ENCODE measurements around the gene IL6R. TPM values are rescaled to one million over a fixed set of nuclear protein-coding genes. Genes with fewer than 3 reads are reported as not detected.
"Not testable (repeated sequence)": the region's sequence is repeated elsewhere in the genome, so short reads cannot be mapped to it uniquely, and the experiment has no call there.

Gene IL6R
- total RNA-seq, 1 donor from 2014 or later = 6.7 TPM

DNA sequence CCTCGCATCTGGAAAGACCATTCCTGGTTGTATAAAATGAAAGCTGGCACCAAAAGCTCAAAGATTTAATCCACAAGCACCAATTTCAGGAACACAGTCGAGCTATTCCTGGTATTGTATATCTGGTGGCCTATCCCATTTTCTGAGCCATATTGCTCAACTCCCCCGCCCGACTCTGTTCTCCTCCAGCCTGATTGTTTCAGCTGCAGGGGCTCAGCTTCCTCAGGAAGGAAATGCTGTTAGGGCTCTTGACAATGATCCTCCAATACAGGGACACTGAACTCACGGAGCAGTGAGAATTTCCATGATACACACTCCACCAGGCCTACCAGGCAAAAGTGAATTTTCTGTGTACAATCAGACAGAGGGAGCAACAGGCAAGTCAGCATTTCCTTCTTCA lies 80.0 kb downstream of the IL6R start:
- TF ChIP-seq, protein P1, sequence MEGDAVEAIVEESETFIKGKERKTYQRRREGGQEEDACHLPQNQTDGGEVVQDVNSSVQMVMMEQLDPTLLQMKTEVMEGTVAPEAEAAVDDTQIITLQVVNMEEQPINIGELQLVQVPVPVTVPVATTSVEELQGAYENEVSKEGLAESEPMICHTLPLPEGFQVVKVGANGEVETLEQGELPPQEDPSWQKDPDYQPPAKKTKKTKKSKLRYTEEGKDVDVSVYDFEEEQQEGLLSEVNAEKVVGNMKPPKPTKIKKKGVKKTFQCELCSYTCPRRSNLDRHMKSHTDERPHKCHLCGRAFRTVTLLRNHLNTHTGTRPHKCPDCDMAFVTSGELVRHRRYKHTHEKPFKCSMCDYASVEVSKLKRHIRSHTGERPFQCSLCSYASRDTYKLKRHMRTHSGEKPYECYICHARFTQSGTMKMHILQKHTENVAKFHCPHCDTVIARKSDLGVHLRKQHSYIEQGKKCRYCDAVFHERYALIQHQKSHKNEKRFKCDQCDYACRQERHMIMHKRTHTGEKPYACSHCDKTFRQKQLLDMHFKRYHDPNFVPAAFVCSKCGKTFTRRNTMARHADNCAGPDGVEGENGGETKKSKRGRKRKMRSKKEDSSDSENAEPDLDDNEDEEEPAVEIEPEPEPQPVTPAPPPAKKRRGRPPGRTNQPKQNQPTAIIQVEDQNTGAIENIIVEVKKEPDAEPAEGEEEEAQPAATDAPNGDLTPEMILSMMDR (IDR thresholded peaks at IDR 0.05) = no peak
- H3K36me3 ChIP-seq = no peaks in the 10 kb centered on the region
- H3K4me3 ChIP-seq = no peak overlapping the region
- no peaks in the 10 kb centered on the region for H3K4me1 ChIP-seq
- peak overlapping the region in 1 of 2 donors; percentile 36 for H3K27ac ChIP-seq
- no peaks in the 10 kb centered on the region for H3K27me3 ChIP-seq
- peak in 1 of 2 donors; percentile 64 for DNase-seq (ENCODE audit: low spot score in 2 of 2)
- intact Hi-C loops (cut with DNase I) = loop anchor here (10.0 kb wide), 1 partner anchor 280 kb away; no protein-coding TSS in a partner anchor
- no peaks in the 10 kb centered on the region for H3K9me3 ChIP-seq

DNA sequence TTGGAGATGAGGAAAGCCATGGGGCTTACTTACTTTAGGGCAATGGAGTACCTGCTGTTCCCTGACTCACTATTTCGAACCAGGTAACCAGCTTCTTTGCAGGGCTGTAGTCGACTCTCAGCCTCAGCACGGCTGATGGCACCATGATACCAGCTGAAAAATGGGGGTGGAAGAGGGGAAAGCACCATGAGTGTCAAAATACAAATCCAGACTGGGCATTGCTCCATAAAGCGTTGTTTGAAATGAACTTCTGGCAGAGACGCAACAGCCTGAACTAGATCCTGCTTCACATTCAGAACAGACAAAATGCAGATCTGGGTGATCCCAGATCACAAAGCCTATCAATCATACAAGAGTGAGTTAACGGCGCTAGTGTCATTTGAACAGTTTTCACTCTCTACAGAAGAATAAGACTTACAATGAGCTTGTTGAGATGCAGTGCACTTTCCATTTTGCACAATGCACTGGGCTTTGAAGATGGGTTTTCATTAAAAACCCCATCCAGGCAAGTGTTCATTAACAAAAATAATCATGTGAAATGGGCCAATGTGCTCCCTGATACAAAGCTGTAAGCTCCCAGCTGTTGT lies 80.9 kb downstream of the IL6R start:
- intact Hi-C loops (cut with DNase I) = loop anchor here (10.0 kb wide), 1 partner anchor 279 kb away; no protein-coding TSS in a partner anchor
- Histone ChIP-seq H3K4me1 (no peaks in the 10 kb centered on the region), H3K36me3 (no peaks in the 10 kb centered on the region), H3K27me3 (no peaks in the 10 kb centered on the region), H3K4me3 (no peak overlapping the region), H3K9me3 (no peaks in the 10 kb centered on the region), H3K27ac (no peak overlapping the region)
- TF ChIP-seq, protein P1 (IDR thresholded peaks at IDR 0.05) = no peak
- DNase-seq (ENCODE audit: low spot score in 2 of 2) = peak in 1 of 2 donors; percentile 11

DNA sequence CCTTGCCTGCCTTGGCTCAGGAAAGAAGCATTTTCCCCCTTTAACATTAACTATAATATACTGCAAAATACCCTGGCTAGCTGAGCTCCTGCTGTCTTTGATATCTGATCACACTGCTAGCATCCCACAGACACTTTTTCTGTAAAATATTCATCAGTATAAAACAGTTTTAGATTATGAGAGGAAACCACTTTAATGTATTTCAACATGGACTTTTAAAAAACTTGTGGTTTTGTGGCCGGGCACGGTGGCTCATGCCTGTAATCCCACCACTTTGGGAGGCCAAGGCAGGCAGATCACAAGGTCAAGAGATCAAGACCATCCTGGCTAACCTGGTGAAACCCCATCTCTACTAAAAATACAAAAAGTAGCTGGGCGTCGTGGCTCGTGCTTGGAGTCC lies 81.6 kb downstream of the IL6R start:
- H3K9me3 ChIP-seq, H3K27ac ChIP-seq, H3K36me3 ChIP-seq, H3K4me1 ChIP-seq, H3K27me3 ChIP-seq, H3K4me3 ChIP-seq: not testable (repeated sequence)
- DNase-seq (ENCODE audit: low spot score in 2 of 2) = peak in 1 of 2 donors; percentile 15
- intact Hi-C loops (cut with DNase I) = loop anchor here (10.0 kb wide), 1 partner anchor 278 kb away; no protein-coding TSS in a partner anchor

DNA sequence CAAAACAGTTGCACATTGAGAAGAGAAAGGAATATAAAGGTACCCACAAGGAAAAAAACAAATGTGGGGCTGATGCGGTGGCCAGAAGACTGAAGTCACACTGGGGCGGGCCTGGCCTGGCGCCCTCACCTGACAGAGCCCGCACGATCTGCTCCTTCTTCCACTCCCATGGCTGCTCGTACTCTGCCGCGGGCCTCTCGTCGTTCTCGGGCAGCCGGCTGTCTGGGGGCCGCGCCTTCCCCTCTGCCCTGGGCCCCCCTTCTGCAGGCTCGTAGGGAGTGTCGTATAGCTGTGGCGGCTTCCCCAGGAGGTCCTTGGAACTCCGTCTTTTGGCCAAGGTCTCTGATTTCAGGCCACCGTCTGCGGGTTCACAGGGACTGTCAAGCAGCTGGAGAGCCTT lies 83.8 kb downstream of the IL6R start:
- TF ChIP-seq, protein P1 (IDR thresholded peaks at IDR 0.05) = no peak
- H3K27ac ChIP-seq = no peak overlapping the region
- no peaks in the 10 kb centered on the region for H3K36me3 ChIP-seq
- H3K4me3 ChIP-seq = no peak overlapping the region
- no peaks in the 10 kb centered on the region for H3K9me3 ChIP-seq
- DNase-seq (ENCODE audit: low spot score in 2 of 2) = no peak
- intact Hi-C loops (cut with DNase I) = loop anchor here (10.0 kb wide), 1 partner anchor 276 kb away; no protein-coding TSS in a partner anchor
- no peaks in the 10 kb centered on the region for H3K4me1 ChIP-seq
- H3K27me3 ChIP-seq = peaks cover 2% of the 10 kb centered on the region

DNA sequence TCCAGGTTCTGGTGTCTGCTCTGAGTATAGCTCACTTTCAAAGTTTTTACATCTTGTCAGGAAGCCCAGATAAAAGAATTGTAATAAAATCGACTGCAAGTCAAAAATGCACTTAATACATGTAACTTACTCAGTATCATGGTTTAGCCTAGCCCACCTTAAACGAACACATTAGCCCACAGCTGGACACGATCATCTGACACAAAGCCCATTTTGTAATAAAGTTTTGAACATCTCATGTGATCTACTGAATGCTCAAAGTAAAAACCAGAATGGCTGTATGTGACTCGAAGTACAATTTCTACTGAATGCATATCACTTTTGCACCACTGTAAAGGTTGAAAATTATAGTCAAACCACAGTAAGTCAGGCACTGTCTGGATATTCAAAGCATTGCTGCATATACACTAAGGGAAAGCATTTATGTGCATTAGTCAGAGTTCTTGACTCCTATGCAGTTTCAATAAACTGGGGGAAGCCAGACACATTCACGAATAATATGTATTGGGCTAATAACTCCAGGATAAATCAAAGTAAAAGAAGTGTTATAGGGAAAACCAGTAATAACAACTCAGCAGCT lies 84.6 kb downstream of the IL6R start:
- no peak overlapping the region for H3K4me3 ChIP-seq
- H3K27me3 ChIP-seq = peaks cover 2% of the 10 kb centered on the region
- TF ChIP-seq, protein P1 (IDR thresholded peaks at IDR 0.05) = no peak
- H3K27ac ChIP-seq = no peak overlapping the region
- intact Hi-C loops (cut with DNase I) = loop anchor here (10.0 kb wide), 1 partner anchor 275 kb away; no protein-coding TSS in a partner anchor
- no peaks in the 10 kb centered on the region for H3K4me1 ChIP-seq
- no peak for DNase-seq (ENCODE audit: low spot score in 2 of 2)
- H3K9me3 ChIP-seq = no peaks in the 10 kb centered on the region
- H3K36me3 ChIP-seq = no peaks in the 10 kb centered on the region

DNA sequence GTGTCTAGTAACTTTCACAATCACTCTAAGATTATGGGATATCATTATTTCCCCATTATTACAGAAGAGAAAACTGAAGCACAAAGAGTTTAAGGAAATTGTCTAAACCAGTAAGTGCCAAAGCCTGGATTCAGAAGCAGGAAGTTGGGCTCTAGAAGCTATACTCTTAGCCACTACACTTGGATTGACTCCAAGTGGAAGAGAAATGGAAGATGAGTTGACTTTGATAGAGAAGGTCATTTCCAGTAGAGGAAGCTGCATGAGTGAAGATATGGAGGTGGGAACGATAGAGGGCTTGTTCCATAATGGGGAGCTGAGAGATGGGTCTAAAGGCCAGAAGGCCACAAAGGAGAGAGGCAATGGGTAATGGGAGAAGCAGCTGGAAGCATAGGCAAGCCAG lies 85.2 kb downstream of the IL6R start:
- H3K36me3 ChIP-seq = no peaks in the 10 kb centered on the region
- no peak overlapping the region for H3K4me3 ChIP-seq
- intact Hi-C loops (cut with DNase I) = no loop called here
- peaks cover 2% of the 10 kb centered on the region for H3K27me3 ChIP-seq
- DNase-seq (ENCODE audit: low spot score in 2 of 2) = no peak
- H3K4me1 ChIP-seq = no peaks in the 10 kb centered on the region
- no peaks in the 10 kb centered on the region for H3K9me3 ChIP-seq
- TF ChIP-seq, protein P1 (IDR thresholded peaks at IDR 0.05) = no peak
- no peak overlapping the region for H3K27ac ChIP-seq
